Measurements from ENCODE around the gene PYCARD. TPM values are rescaled to one million over a fixed set of nuclear protein-coding genes. Genes with fewer than 3 reads are reported as not detected.

The PYCARD gene
- total RNA-seq, 1 experiment from 2014 or later, result not detected

DNA sequence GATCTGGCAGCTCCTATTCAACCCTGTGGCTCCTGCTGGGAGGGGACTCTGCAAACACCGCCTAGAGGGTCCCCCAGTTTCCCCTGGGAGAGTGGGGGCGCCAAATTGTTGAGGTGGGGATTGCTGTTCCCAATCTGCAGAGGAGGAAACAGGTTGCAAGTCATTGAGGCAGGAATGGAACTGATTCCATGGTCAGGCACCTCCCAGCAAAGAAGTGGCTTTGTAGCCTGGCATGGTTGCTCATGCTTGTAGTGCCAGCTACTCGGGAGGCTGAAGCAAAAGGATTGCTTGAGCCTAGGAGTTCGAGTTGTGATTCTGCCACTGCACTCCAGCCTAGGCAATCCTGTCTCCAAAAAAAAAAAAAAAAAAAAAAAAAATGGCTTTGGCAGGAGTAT, 14.6 kb upstream of the PYCARD start:
- Histone ChIP-seq H3K4me3 (replicated peaks in 1 of 2; ENCODE audit: low read depth in 1 of 2, low read length in 2 of 2) (no peak overlapping the region), H3K9ac (ENCODE audit: low read length) (no peak overlapping the region), H3K9me3 (ENCODE audit: control insufficient read depth in 1 of 2, insufficient read depth in 1 of 2, low read depth in 1 of 2, low read length in 2 of 2) (no peaks in the 10 kb centered on the region), H3K79me2 (ENCODE audit: insufficient read depth, low read length) (peaks cover 41% of the 10 kb centered on the region), H2AFZ (ENCODE audit: low read depth, low read length, poor library complexity, severe bottlenecking) (no peak overlapping the region), H3K27me3 (ENCODE audit: insufficient read depth, low read length) (no peaks in the 10 kb centered on the region), H3K4me1 (ENCODE audit: control insufficient read depth in 1 of 2, insufficient read depth in 2 of 2, low read length in 2 of 2) (peaks cover 9 to 30% of the 10 kb centered on the region in 2 experiments), H3K36me3 (ENCODE audit: control insufficient read depth in 1 of 2, insufficient read depth in 2 of 2, low read length in 2 of 2) (no peaks in the 10 kb centered on the region; a peak in 1 of 4 replicates), H3K9me2 (ENCODE audit: insufficient read depth) (no peaks in the 10 kb centered on the region), H4K20me1 (ENCODE audit: insufficient read depth) (no peaks in the 10 kb centered on the region), H3K27ac (ENCODE audit: low read depth, low read length) (no peak overlapping the region), H3K4me2 (ENCODE audit: low read length) (no peak overlapping the region)
- no TSS peak for BruUV-seq (replicated peaks)
- CTCF ChIA-PET, result no interaction called here
- TF ChIP-seq SP1 (IDR thresholded peaks at IDR 0.05; ENCODE audit: low read depth) (no peak), SRF (IDR thresholded peaks at IDR 0.05; ENCODE audit: low read depth) (no peak), EZH2phosphoT487 (IDR thresholded peaks at IDR 0.05; ENCODE audit: borderline replicate concordance) (no peak), CBX3 (IDR thresholded peaks at IDR 0.05; ENCODE audit: low read depth) (no peak), JUND (IDR thresholded peaks at IDR 0.05) (no peak), FOSL1 (IDR thresholded peaks at IDR 0.05; ENCODE audit: low read depth) (no peak), ZNF274 (IDR thresholded peaks at IDR 0.05; ENCODE audit: low read depth, low read length) (no peak), EGR1 (IDR thresholded peaks at IDR 0.05; ENCODE audit: low read depth) (no peak), ZFX (IDR thresholded peaks at IDR 0.05) (no peak), CEBPB (IDR thresholded peaks at IDR 0.05; ENCODE audit: low read depth) (no peak), YY1 (IDR thresholded peaks at IDR 0.05; ENCODE audit: extremely low read depth, insufficient replicate concordance, low read depth, low read length) (no peak), SIN3A (IDR thresholded peaks at IDR 0.05; ENCODE audit: low read depth) (no peak), TCF7L2 (IDR thresholded peaks at IDR 0.05; ENCODE audit: borderline replicate concordance, extremely low read depth, insufficient read depth, insufficient read length) (no peak)
- TF ChIP-seq, protein P1, sequence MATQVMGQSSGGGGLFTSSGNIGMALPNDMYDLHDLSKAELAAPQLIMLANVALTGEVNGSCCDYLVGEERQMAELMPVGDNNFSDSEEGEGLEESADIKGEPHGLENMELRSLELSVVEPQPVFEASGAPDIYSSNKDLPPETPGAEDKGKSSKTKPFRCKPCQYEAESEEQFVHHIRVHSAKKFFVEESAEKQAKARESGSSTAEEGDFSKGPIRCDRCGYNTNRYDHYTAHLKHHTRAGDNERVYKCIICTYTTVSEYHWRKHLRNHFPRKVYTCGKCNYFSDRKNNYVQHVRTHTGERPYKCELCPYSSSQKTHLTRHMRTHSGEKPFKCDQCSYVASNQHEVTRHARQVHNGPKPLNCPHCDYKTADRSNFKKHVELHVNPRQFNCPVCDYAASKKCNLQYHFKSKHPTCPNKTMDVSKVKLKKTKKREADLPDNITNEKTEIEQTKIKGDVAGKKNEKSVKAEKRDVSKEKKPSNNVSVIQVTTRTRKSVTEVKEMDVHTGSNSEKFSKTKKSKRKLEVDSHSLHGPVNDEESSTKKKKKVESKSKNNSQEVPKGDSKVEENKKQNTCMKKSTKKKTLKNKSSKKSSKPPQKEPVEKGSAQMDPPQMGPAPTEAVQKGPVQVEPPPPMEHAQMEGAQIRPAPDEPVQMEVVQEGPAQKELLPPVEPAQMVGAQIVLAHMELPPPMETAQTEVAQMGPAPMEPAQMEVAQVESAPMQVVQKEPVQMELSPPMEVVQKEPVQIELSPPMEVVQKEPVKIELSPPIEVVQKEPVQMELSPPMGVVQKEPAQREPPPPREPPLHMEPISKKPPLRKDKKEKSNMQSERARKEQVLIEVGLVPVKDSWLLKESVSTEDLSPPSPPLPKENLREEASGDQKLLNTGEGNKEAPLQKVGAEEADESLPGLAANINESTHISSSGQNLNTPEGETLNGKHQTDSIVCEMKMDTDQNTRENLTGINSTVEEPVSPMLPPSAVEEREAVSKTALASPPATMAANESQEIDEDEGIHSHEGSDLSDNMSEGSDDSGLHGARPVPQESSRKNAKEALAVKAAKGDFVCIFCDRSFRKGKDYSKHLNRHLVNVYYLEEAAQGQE (IDR thresholded peaks at IDR 0.05; ENCODE audit: low read depth), result no peak
- TF ChIP-seq, protein P2, sequence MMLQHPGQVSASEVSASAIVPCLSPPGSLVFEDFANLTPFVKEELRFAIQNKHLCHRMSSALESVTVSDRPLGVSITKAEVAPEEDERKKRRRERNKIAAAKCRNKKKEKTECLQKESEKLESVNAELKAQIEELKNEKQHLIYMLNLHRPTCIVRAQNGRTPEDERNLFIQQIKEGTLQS (IDR thresholded peaks at IDR 0.05), result no peak
- TF ChIP-seq, protein P3, sequence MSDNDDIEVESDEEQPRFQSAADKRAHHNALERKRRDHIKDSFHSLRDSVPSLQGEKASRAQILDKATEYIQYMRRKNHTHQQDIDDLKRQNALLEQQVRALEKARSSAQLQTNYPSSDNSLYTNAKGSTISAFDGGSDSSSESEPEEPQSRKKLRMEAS (IDR thresholded peaks at IDR 0.05), result no peak
- TF ChIP-seq, protein P4, sequence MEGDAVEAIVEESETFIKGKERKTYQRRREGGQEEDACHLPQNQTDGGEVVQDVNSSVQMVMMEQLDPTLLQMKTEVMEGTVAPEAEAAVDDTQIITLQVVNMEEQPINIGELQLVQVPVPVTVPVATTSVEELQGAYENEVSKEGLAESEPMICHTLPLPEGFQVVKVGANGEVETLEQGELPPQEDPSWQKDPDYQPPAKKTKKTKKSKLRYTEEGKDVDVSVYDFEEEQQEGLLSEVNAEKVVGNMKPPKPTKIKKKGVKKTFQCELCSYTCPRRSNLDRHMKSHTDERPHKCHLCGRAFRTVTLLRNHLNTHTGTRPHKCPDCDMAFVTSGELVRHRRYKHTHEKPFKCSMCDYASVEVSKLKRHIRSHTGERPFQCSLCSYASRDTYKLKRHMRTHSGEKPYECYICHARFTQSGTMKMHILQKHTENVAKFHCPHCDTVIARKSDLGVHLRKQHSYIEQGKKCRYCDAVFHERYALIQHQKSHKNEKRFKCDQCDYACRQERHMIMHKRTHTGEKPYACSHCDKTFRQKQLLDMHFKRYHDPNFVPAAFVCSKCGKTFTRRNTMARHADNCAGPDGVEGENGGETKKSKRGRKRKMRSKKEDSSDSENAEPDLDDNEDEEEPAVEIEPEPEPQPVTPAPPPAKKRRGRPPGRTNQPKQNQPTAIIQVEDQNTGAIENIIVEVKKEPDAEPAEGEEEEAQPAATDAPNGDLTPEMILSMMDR (IDR thresholded peaks at IDR 0.05 in 2 of 3, conservative IDR thresholded peaks at IDR 0.05 in 1 of 3; ENCODE audit: borderline replicate concordance in 1 of 3, insufficient read depth in 1 of 3, low read depth in 2 of 3, low read length in 2 of 3), result no peak
- RAD21 ChIA-PET (ENCODE audit: low non-redundant PET in 1 of 2, low total read pairs in 2 of 2, uncharacterized antibody in 2 of 2, unreplicated experiment in 2 of 2), result no interaction called here
- DNase-seq (ENCODE audit: low read depth, low spot score) (no peak), ATAC-seq (no peak)
- intact Hi-C loops (cut with micrococcal nuclease), result loop anchor here (10.0 kb wide), 1 partner anchor 238 kb away; the partner anchor contains the start of gene ARMC5
- POLR2A ChIA-PET, result interaction anchor here (0.6 kb wide), 1 partner anchor 201 kb away, joined by 3 read pairs; no protein-coding TSS in a partner anchor

All from HCT116 (cell line).